HEK293 (cell line): ENCODE measurements around the gene MYZAP.

Experiments used
- CTCF ChIA-PET: fragments of 350-600 bp; formaldehyde crosslinking; extraction: SDS; loops from one replicate; lab custom pipeline; 2021; ENCODE audit warnings: antibody characterized with exemption; lab: Yijun Ruan, JAX
- POLR2A ChIA-PET: fragments of 300-600 bp; formaldehyde crosslinking; extraction: SDS; loops from one replicate; lab custom pipeline; 2020; ENCODE audit warnings: antibody characterized with exemption, inconsistent platforms; lab: Yijun Ruan, JAX
- H3K27ac ChIP-seq: fragments of 200-500 bp; sonication (Bioruptor generic); 2 replicates; pipeline ENCODE4 v1.5.1; 2014; ENCODE audit warnings: low read depth, low read length, control low read depth, inconsistent platforms; ENCODE audit errors: extremely low read depth
- H3K36me3 ChIP-seq, 2 experiments: fragments of 200-500 bp in 1 of 2; sonication (Bioruptor generic) in 1 of 2; 1 replicate in 1 of 2; 2 replicates in 1 of 2; pipeline ENCODE4 v1.5.1; 2014 to 2017; ENCODE audit warnings: inconsistent platforms in 2 of 2, low read length in 2 of 2; ENCODE audit not compliant: control insufficient read depth in 2 of 2, insufficient read depth in 1 of 2
- H3K4me1 ChIP-seq: fragments of 200-500 bp; sonication (Bioruptor generic); 2 replicates; pipeline ENCODE4 v1.5.1; 2014; ENCODE audit warnings: mild to moderate bottlenecking, low read length, inconsistent platforms; ENCODE audit not compliant: control insufficient read depth, insufficient read depth
- H3K4me3 ChIP-seq: 2 replicates; pipeline ENCODE4 v1.5.1; 2011; ENCODE audit warnings: low read depth, mild to moderate bottlenecking, control low read depth, low read length, moderate library complexity
- H3K9me3 ChIP-seq: fragments of 200-500 bp; sonication (Bioruptor generic); 2 replicates; pipeline ENCODE4 v1.5.1; 2014; ENCODE audit warnings: low read depth, low read length, inconsistent platforms; ENCODE audit not compliant: control insufficient read depth, insufficient read depth
- PRDM1 ChIP-seq: fragments of 450-650 bp; formaldehyde crosslinking; IDR thresholded peaks from 2 replicates; pipeline ENCODE4; 2016; ENCODE audit warnings: missing biosample characterization, missing genetic modification characterization
- PRDM10 ChIP-seq: fragments of 450-650 bp; formaldehyde crosslinking; IDR thresholded peaks from 2 replicates; pipeline ENCODE4 v1.5.1; 2016; ENCODE audit warnings: missing biosample characterization, missing genetic modification characterization
- PRDM2 ChIP-seq: fragments of 450-650 bp; formaldehyde crosslinking; IDR thresholded peaks from 2 replicates; pipeline ENCODE4 v1.5.1; 2016; ENCODE audit warnings: missing biosample characterization, missing genetic modification characterization, borderline replicate concordance
- REPIN1 ChIP-seq: fragments of 450-650 bp; formaldehyde crosslinking; IDR thresholded peaks from 2 replicates; pipeline ENCODE4 v1.5.1; 2017; ENCODE audit warnings: missing biosample characterization, missing genetic modification characterization, low read depth
- SCRT1 ChIP-seq: fragments of 450-650 bp; formaldehyde crosslinking; IDR thresholded peaks from 2 replicates; pipeline ENCODE4 v1.5.1; 2016; ENCODE audit warnings: missing biosample characterization, missing genetic modification characterization, borderline replicate concordance
- SP7 ChIP-seq: fragments of 450-650 bp; formaldehyde crosslinking; IDR thresholded peaks from 2 replicates; pipeline ENCODE4 v1.5.1; 2016; ENCODE audit warnings: missing biosample characterization, missing genetic modification characterization
- TSHZ1 ChIP-seq: fragments of 450-650 bp; formaldehyde crosslinking; IDR thresholded peaks from 2 replicates; pipeline ENCODE4 v1.5.1; 2016; ENCODE audit warnings: missing biosample characterization, missing genetic modification characterization, borderline replicate concordance
- ZFHX2 ChIP-seq: fragments of 450-650 bp; formaldehyde crosslinking; conservative IDR thresholded peaks from 2 replicates; pipeline ENCODE4 v1.5.1; 2016; ENCODE audit warnings: missing biosample characterization, missing genetic modification characterization
- ZFP41 ChIP-seq: fragments of 450-650 bp; formaldehyde crosslinking; IDR thresholded peaks from 2 replicates; pipeline ENCODE4 v1.5.1; 2016; ENCODE audit warnings: missing biosample characterization, missing genetic modification characterization, borderline replicate concordance
- ZNF214 ChIP-seq: fragments of 450-650 bp; formaldehyde crosslinking; IDR thresholded peaks from 2 replicates; pipeline ENCODE4 v1.5.1; 2017; ENCODE audit warnings: missing biosample characterization, mild to moderate bottlenecking, missing genetic modification characterization, borderline replicate concordance
- ZNF274 ChIP-seq, 2 experiments: fragments of 200-500 bp in 1 of 2; fragments of 450-650 bp in 1 of 2; sonication (Bioruptor generic) in 1 of 2; formaldehyde crosslinking in 1 of 2; IDR thresholded peaks; 2 replicates each; pipeline versions ENCODE4 v1.5.1 to v1.6.1; 2014 to 2016; ENCODE audit warnings: borderline replicate concordance in 1 of 2, inconsistent platforms in 1 of 2, low read length in 1 of 2, missing biosample characterization in 1 of 2, missing genetic modification characterization in 1 of 2
- ZNF324 ChIP-seq: fragments of 450-650 bp; formaldehyde crosslinking; IDR thresholded peaks from 2 replicates; pipeline ENCODE4 v1.5.1; 2016; ENCODE audit warnings: missing biosample characterization, missing genetic modification characterization
- ZNF510 ChIP-seq: fragments of 450-650 bp; formaldehyde crosslinking; IDR thresholded peaks from 2 replicates; pipeline ENCODE4 v1.5.1; 2018; ENCODE audit warnings: mild to moderate bottlenecking, missing genetic modification characterization, missing biosample characterization; ENCODE audit not compliant: insufficient replicate concordance
- ZNF548 ChIP-seq: fragments of 450-650 bp; formaldehyde crosslinking; IDR thresholded peaks from 2 replicates; pipeline ENCODE4 v1.5.1; 2016; ENCODE audit warnings: missing biosample characterization, missing genetic modification characterization
- ZNF555 ChIP-seq: fragments of 450-650 bp; formaldehyde crosslinking; conservative IDR thresholded peaks from 2 replicates; pipeline ENCODE4 v1.5.1; 2017; ENCODE audit warnings: missing biosample characterization, mild to moderate bottlenecking, missing genetic modification characterization, inconsistent platforms
- ZNF621 ChIP-seq: fragments of 450-650 bp; formaldehyde crosslinking; IDR thresholded peaks from 2 replicates; pipeline ENCODE4 v1.5.1; 2017; ENCODE audit warnings: missing biosample characterization, missing genetic modification characterization
- ZNF76 ChIP-seq: fragments of 450-650 bp; formaldehyde crosslinking; IDR thresholded peaks from 2 replicates; pipeline ENCODE4; 2016; ENCODE audit warnings: low read depth, missing biosample characterization, missing genetic modification characterization, borderline replicate concordance

Gene MYZAP

GRCh38 chr15:57718309-57718708 is 126.6 kb downstream of the MYZAP start:
- Histone ChIP-seq H3K36me3 (peaks cover 4 to 22% of the 10 kb centered on the region in 2 experiments), H3K4me3 (no peak overlapping the region), H3K9me3 (no peaks in the 10 kb centered on the region), H3K4me1 (no peaks in the 10 kb centered on the region), H3K27ac (no peak overlapping the region)
- no peak for TF ChIP-seq SP7 (tag by site-specific recombination)
- no peak for TF ChIP-seq PRDM1 (tag by site-specific recombination)
- TF ChIP-seq ZNF621 (tag by site-specific recombination): no peak
- TF ChIP-seq ZNF555: no peak
- no peak for TF ChIP-seq SCRT1 (tag by site-specific recombination)
- TF ChIP-seq ZFHX2: no peak
- TF ChIP-seq PRDM10 (tag by site-specific recombination): no peak
- no peak for TF ChIP-seq ZFP41 (tag by site-specific recombination)
- TF ChIP-seq ZNF324 (tag by site-specific recombination): no peak
- TF ChIP-seq REPIN1 (tag by site-specific recombination): no peak
- no peak for TF ChIP-seq ZNF76
- TF ChIP-seq TSHZ1: no peak
- TF ChIP-seq ZNF274 (IDR thresholded peaks at IDR 0.05; ENCODE audit: low read length): no peak
- no peak for TF ChIP-seq ZNF274 (tag by site-specific recombination; IDR thresholded peaks at IDR 0.05; ENCODE audit: borderline replicate concordance)
- TF ChIP-seq PRDM2: no peak
- TF ChIP-seq ZNF548 (tag by site-specific recombination): no peak
- no peak for TF ChIP-seq ZNF510
- no peak for TF ChIP-seq ZNF214 (tag by site-specific recombination)
- ChIA-PET CTCF (no interaction called here), POLR2A (interaction anchor here (0.6 to 0.9 kb wide), 3 partner anchors 12 to 1284 kb away, joined by 3 to 6 read pairs (median 4); partner anchors contain the start of gene POLR2M)
